Measurements from ENCODE around the gene PANX2.

DNA sequence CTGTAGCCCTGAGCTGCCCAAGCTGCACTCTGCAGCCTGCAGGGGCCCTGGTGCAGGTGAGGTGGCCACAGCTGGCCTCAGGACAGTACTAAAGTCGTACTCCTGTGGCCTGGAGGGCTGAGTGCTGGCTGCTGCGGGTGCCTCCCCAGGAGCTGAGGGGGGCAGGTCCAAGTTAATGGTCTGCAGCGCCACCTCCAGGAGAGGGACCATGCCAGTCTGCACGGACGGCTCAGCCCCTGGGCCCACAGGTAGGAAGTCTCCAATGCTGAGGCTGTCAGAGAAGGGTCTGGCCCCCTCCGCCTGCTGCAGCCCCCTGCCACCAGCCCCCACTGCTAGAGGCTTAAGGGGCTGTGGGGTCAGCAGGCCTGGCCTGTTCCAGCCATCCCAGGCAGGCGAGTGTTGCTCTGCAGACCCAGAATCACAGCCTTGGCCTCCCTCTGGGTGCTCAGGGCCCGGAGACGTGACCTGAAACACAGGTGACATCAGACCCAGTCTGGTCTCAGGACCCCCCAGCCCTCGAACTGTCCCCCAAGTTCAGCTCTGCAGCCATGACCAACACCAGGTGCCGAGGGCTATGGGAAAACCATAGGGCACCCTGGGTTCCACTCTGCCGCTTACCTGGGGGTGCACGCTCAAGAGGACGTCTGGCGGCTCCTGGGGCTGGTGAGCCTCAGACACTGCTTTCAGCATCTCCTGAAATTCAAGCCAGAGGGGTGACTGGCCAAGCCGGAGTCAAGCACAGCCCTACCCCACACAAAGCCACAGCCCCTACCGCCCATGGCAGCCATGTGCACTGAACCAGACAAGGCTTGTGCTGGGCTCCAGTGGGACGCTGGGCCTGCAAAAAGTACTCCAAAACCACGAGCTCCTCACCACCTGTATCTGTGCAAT is 51.1 kb downstream of the PANX2 start:
- no peak for TF ChIP-seq GATA1 (IDR thresholded peaks at IDR 0.05; ENCODE audit: low read depth, low read length)
- no peak for TF ChIP-seq POLR2A (IDR thresholded peaks at IDR 0.05; ENCODE audit: low read length)

Data from erythroblast (primary cell).